CD4-positive, alpha-beta T cell treated with Interleukin-17A for 4 hours (primary cell): Measurements from ENCODE around the gene APLN.

Experiments used
- DNase-seq: peaks from one replicate; pipeline ENCODE4 v3.0.0-alpha.2; 2020; ENCODE audit warnings: mixed read lengths

The APLN gene

DNA sequence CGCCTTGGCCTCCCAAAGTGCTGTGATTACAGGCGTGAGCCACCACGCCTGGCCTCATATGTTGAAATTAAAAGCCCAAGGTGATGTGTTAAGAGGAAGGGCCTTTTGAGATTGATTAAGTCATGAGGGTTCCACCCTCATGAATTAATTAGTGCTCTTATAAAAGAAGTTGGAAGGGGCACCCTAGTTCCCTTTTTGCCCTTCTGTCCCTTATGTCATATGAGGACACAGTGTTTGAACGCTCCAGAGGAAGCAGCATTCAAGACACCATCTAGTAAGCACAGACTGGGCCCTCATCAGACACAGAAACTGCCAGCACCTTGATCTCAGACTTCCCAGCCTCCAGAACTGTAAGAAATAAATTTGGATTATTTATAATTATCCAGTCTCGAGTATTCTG lies 5.1 kb upstream of the APLN start:
- no peak for DNase-seq

DNA sequence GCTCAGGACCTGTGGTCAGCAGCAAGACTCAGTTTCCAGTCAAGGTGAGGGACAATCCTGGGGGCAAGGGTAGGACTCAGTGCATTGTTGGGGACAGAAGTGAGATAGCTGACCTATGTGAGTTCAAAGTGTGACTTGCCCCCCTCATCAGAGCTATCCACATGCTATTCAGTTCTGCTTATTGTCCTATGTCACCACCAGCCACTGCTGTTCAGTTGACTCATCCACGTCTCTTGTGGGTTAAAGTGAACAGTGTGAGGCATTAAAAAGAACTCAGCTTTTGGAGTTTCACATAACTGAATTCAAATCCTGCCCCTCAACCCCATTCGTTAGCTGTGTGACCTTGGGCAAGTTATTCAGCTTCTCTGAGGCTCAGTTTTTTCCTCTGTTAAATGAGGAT lies 4.4 kb upstream of the APLN start:
- DNase-seq, result no peak

DNA sequence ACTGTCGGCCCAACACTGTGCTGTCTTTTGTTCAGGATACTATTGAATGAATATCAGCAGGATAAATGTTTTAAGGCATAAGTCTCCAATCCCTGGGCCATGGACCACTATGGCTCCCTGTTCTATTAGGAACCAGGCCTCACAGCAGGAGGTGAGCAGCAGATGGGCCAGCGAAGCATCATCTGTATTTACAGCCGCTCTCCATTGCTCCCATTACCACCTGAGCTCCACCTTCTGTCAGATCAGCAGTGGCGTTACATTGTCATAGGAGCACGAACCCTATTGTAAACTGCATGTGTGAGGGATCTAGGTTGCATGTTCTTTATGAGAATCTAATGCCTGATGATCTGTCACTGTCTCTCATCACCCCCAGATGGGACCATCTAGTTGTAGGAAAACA lies 3.7 kb upstream of the APLN start:
- DNase-seq, result no peak

DNA sequence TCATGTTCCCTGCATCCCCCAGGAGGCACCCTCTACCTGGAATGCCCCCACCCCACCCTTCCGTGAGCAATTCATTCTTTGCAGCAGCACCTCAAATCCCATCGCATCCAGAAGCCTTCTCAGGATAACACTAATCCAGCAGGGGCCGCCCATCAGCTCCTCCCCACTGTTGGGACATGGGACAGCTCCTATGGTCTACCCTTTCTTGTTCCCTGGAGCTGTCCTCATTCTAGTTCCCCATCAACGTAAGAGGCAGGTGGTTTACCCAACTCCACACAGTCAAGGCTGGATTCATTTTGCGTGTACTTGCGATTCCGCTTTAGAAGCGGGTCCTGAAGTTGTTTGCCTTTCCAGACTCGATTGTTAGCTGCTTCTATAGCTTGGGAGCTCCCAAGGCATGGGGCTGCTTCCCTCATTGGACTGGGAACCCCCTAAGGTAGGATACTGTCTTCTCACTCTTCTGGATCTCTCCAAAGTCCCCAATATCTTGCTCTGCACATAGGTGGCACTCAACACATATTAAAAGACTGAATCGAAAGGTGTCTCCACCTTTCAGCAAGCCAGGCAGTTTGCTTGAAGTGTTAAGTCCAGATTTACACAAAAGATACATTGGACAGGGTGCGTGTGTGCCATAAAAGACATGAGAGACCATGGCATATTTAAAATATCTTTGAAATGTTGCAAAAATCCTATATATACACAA lies 942 bp upstream of the APLN start:
- peak; percentile 23 for DNase-seq

DNA sequence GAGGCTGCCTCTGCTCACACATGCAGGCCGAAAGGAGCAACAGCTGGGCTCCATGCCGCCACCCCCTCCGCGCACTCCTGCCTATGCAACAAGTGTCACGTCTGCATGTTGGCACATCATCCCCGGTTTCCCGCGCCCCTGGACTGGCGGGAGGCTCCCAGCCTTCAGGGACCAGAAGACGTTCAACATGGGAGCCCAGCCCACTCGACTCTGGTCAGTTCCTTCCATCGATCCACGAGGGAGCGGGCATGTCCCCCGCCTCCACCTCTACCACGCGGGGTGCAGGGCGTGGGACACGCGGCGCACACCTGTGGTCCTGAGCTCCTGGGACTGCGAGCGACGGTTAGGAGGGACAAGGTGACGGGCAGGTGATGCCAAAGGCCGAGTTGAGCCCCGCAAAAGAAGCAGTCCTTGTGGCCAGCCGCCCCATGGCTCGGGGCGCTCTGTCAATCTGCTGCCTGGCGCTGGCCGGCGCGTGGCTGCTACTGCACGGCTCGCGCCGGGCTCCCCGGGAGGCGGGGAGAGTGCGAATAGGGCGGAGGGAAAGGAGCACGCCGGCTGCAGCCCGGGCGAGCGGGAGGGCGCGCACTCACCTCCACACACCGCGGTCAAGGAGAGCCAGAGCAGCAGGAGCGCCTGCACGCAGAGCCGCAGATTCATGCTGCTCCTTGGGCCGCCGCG lies 645 bp downstream of the APLN start:
- peak; percentile 44 for DNase-seq

DNA sequence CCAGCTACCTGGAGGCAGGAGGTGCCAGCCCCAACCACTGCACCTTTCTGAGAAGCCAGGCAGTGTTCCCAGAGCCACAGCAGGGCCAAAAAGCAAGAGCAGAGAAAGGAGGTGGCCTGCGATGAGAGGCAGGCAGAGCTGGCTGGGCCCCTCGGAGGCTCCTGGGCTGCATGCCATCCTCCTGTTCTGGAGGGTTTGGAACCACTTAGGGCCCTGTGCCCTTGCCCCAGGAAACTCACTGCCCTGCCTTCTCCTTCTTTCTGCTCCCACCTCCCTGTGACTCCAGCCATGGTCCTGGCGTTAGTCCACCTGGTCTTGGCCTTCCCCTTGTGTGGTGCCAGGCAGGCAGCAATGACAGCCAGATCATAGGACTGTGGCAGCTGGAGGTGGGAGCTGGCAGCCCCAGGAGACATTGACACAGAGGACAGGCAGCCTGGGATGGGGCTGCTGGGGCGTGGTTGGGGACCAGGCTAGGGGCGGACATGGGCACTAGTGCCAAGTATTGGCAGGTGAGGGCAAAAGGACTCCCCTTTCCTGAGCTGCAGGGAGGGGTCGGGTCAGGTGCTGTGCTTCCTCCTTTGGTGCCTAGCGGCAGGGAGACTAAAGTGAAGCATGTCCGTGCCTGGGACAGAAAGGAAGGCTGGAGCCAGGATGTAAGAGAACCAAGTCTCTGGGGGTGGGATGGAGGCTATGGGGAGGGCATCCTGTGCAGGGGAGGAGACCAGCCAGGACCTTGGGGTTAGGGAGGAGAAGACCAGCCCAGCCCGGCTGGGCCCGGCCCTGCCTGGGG lies 1.4 kb downstream of the APLN start:
- DNase-seq, result no peak

- DNase-seq, result no peak
Observed at GRCh38 chrX:129652565-129653169, 2.1 kb downstream of the APLN start.

DNA sequence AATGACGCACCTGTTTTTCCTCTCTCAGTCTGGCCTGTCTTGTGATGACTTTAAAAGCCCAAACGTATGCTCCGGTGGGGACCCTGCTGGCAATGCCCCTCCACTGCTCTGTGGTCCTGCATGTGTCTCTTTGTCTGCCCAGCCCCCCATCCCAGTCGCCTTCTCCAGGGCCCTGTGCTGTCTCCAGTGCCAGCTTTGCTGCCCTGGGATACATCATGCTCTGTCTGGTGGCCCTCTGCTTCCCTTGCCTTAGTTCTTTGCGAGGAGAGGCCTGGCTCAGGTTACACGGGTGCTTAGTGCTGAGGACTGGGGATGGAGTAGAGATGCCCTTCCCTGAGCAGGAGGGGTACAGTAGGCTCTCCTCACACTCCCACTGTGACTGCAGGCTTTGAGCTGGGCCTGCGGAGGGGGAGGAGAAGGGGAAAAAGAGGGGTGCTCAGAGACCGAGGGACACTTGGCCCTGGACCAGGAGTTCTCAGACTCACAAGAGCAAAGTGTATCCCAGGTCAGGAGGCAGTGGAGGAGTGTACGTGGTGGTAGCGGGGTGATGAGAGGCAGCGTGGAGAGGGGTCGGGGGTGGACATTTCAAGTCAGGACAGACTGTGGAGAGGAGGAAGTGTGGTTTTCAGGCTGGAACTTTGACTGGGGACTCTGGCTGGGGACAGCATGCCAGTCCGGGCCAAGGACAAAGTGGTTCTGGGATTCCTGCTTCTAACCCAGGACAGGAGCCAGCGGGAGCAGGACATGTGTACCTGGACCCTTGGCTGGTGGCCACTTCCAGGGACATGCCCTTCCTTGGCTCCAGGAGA lies 2.8 kb downstream of the APLN start:
- DNase-seq, result no peak

DNA sequence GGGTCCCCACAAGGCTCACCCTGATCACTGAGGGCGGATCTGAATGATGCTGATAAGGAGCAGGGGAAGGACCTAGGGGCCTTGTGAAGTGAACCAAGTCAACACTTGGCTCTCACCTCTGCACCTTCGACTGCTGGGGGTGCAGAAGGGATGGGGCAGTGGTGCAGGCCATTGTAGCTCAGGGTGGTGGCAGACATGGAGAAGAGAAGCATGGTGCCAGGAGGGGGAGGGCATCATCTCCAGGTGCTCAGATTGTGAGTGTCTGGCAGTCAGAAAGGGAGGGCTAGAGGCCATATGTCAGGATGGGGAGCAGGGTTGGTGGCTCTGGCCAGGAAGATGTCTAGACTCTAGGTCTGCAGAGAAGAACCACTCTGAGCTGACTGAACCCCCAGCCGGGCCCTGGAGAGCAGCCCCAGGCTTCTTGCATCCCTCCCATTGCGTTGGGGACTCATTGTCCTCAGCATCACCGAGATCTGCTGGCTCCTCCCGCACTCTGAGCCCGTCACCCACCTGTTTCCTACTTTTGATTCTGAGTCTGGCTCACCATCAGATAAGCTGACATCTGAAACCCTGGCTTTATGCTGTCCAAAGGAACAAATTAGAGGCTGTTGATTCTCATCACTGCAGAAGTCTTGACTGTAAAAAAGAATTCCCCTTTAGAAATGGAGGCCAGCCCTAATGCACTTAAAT lies 3.8 kb downstream of the APLN start:
- no peak for DNase-seq

GRCh38 chrX:129650183-129650689 lies 4.5 kb downstream of the APLN start:
- no peak for DNase-seq

- DNase-seq, result no peak
Observed at GRCh38 chrX:129649268-129650182, 5.2 kb downstream of the APLN start.

DNA sequence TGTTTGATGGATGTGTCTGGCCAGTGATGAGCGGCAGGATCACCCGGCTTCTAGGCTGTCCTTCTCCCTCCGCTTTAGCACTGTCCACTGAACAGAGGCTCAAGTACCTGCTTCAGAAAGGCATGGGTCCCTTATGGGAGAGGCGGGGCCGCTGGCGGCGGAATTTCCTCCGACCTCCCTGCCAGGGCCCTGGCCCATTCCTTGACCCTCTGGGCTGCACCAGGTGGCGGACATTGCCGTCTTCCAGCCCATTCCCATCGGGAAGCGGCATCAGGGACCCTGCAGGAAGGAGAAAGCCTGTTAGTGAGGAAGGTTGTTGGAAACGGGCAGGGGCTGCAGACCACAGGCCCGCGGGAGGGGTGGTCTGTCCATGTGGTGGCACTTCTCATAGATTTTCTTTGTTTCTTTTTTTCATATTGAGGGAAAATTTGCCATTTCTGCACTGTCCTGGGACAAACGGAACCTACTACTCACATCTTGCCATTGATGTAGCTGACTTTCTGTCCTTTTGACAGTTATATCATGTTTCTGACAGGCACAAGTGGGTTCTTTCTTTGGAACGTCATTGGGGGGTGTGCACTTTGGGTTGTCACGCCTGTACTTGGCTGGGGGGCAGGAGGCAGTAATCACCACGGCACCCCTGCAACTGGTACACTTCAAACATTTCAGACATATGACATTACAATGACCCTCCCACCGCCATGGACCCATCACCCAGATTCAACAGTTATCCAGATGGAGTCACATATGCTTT lies 6.1 kb downstream of the APLN start:
- no peak for DNase-seq

DNA sequence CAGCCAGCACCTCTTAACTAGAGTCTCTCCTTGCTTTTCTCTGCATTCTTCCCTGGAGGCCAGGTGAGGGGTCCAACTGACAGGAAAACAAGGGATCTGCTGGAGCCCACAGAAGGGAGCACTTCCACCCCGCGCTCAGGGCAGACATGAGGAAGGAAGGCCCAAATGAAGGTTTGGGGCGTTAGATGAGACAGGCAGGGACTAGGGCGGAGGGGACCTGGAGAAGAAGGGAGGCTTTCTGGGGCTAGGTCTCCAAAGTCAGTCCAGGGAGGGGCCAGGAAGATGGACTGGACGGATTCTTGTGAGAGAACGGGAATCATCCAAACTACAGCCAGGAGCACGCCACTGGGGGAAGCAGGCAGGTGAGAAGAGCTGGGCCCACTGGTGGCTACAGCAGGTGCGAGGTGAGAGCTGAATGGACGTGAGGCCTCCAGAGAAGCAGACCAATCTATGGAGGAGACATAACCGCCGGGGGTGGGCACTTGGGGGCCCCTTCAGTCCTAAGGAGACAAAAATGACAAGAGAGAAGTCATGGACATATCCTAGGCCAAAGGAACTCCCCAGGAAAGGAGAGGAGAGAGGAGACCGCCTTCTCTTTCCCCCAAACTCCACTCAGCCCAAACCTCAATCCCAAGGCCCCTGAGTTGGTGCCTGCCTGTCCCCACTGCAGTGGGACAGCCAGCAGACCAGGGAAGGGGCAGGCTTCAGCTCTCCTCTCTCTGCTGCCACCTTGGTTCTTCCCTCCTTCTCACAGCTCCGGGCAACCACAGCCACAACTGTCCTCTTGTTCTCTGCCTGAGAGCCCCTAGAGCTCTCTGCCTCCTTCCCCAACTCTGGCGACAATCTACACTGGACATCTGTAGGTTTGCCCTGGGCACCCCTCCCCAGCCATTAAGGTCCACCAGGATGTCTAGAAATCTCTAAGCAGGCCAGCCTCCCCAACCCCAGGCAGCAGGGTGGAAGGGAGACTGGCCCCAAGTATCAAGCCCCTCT lies 7.0 kb downstream of the APLN start:
- no peak for DNase-seq

DNA sequence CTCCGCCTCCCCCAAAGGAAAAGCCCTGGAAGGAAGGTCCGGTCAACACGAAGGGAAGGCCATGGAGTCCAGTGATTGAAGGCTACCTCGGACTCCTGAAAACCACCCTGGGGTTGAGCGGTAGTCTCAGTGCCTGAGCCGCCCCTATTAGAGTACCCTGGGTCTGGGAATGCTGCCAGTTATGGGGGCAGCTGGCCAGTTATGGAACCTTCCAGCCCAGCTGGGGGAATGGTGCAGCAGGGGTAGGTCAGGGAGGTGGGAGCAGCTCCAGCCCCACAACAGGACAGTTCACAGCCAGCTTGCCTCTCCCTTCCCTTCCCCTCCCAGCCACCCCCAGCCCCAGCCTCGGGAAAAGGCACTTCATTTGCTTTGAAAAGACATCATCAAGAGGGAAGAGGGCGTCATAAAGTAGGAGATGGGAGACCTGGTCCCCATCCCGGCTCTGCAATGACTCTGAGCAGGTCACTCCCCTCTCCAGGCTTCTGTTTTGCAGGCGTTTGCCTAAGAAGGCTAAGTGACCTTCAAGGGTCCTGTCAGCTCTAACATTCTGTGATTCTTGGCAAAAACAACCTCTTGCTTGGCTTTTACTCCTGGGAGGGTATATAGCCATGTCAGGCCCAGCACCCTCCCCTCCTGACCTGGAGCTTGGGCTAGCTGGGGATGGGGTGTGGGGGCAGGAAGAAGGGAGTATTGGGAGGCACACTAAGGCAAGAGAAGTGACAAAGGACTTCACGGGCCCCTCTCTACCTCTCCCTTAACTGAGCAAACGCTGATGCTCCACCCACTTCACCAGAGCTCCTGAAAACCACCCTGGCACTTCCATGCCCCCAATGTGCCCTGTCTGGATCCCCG lies 8.0 kb downstream of the APLN start:
- DNase-seq, result no peak

- no peak for DNase-seq
Observed at GRCh38 chrX:129642641-129643040, 12.1 kb downstream of the APLN start.

DNA sequence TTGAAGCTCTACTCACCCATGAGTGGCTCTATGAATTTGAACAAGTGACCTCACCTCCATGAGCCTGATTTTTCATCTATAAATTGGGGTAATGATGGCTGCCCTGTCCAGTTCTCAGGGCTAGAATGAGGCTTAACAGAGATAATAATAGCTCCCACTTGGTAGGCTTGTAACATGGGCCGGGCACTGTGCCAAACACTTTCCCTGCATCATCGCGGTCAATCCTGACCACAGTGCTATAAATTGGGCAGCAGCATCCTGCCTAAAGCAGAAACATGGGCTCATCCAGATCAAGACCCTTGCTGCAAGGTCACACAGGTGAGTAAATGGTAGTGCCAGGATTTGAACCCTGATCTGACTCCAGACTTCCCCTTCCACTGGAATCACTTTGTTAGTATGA lies 12.8 kb downstream of the APLN start:
- DNase-seq, result no peak

DNA sequence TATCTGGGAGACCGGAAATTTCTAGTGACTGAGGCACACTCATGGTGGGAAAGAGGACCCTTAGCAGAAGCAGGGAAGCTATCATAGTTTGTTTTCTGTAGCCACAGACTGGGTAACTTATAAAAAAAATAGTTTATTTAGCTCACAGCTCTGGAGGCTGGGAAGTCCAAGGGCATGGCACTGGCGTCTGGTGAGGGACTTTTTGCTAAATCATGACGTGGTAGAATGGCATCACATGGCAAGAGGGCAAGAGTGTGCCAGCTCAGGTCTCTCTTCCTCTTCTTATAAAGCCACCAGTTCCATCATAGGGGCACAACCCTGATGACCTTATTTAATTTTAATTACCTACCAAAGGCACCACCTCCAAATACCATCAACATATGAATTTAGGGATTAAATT lies 13.3 kb downstream of the APLN start:
- no peak for DNase-seq

DNA sequence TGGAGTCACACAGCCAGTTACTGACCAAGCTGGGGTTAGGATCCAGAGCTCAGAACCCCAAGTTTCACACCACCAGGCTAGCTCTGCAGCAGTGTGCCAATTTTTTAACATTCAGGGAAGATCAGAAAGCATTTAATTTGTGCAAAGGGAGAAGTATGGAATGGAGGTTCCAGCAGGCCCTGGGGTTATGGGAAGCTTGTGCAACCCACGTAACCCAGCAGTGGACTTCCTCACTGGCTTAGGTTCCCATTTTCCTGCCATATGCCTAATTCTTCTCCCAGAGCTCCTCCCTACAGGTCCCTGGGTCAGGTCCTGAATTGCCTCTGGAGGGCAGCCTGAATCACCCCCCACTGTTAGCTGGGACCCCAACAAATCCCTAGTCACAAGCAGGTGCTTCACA lies 14.0 kb downstream of the APLN start:
- DNase-seq, result no peak
